ENCODE measurements around the gene PPP3CB. TPM values are rescaled to one million over a fixed set of nuclear protein-coding genes. Genes with fewer than 3 reads are reported as not detected.

Gene PPP3CB
- total and polyA plus RNA-seq, 2 experiments from 2014 or later: 11.8 to 41.4 TPM

GRCh38 chr10:73486601-73487000 is 9.2 kb downstream of the PPP3CB start:
- no peak overlapping the region for H3K4me3 ChIP-seq
- no peak overlapping the region for H2AFZ ChIP-seq
- no peak overlapping the region for H3K27ac ChIP-seq
- WGBS (ENCODE audit: low lambda C conversion rate, missing lambda C conversion rate): 92% methylated on average over 4 of the region's 4 CpGs
- H3K9me2 ChIP-seq (replicated peaks; ENCODE audit: insufficient read depth): no peaks in the 10 kb centered on the region
- H3K4me1 ChIP-seq (ENCODE audit: insufficient read depth): no peaks in the 10 kb centered on the region
- no peaks in the 10 kb centered on the region for H3K36me3 ChIP-seq (replicated peaks; ENCODE audit: insufficient read depth, low read depth)
- DNase-seq (ENCODE audit: low spot score): no peak
- H3K79me2 ChIP-seq: peaks cover 90% of the 10 kb centered on the region
- no peaks in the 10 kb centered on the region for H3K27me3 ChIP-seq
- TF ChIP-seq CTCF (IDR thresholded peaks at IDR 0.05; ENCODE audit: poor library complexity) (no peak), EZH2phosphoT487 (IDR thresholded peaks at IDR 0.05; ENCODE audit: low read depth, severe bottlenecking, unreplicated experiment) (no peak), EZH2 (IDR thresholded peaks at IDR 0.05; ENCODE audit: borderline replicate concordance) (no peak)
- H3K9me3 ChIP-seq (ENCODE audit: low read depth): no peaks in the 10 kb centered on the region
- H3K4me2 ChIP-seq: no peak overlapping the region
- H4K20me1 ChIP-seq (ENCODE audit: insufficient read depth, poor library complexity, severe bottlenecking): peaks cover 5% of the 10 kb centered on the region

- Histone ChIP-seq H3K79me2 (peaks cover 90% of the 10 kb centered on the region), H4K20me1 (ENCODE audit: insufficient read depth, poor library complexity, severe bottlenecking) (peaks cover 5% of the 10 kb centered on the region)
These were observed 10.5 kb downstream of the PPP3CB start for GRCh38 chr10:73485320-73485719.

GRCh38 chr10:73480158-73480557 is 15.7 kb downstream of the PPP3CB start:
- H3K27me3 ChIP-seq: no peaks in the 10 kb centered on the region
- no peak overlapping the region for H3K4me2 ChIP-seq
- H2AFZ ChIP-seq: no peak overlapping the region
- peaks cover 42% of the 10 kb centered on the region for H3K79me2 ChIP-seq
- no peaks in the 10 kb centered on the region for H3K36me3 ChIP-seq (replicated peaks; ENCODE audit: insufficient read depth, low read depth)
- H3K27ac ChIP-seq: no peak overlapping the region
- 89% methylated on average over 7 of the region's 7 CpGs for WGBS (ENCODE audit: low lambda C conversion rate, missing lambda C conversion rate)
- H3K9me2 ChIP-seq (replicated peaks; ENCODE audit: insufficient read depth): no peaks in the 10 kb centered on the region
- TF ChIP-seq EZH2 (IDR thresholded peaks at IDR 0.05; ENCODE audit: borderline replicate concordance) (no peak), CTCF (IDR thresholded peaks at IDR 0.05; ENCODE audit: poor library complexity) (no peak), EZH2phosphoT487 (IDR thresholded peaks at IDR 0.05; ENCODE audit: low read depth, severe bottlenecking, unreplicated experiment) (no peak)
- no peak overlapping the region for H3K4me3 ChIP-seq
- H4K20me1 ChIP-seq (ENCODE audit: insufficient read depth, poor library complexity, severe bottlenecking): no peaks in the 10 kb centered on the region
- no peaks in the 10 kb centered on the region for H3K9me3 ChIP-seq (ENCODE audit: low read depth)
- no peaks in the 10 kb centered on the region for H3K4me1 ChIP-seq (ENCODE audit: insufficient read depth)
- DNase-seq (ENCODE audit: low spot score): no peak

More at GRCh38 chr10:73485320-73485719, 10.5 kb downstream of the PPP3CB start:
- 86% methylated on average over 1 of the region's 1 CpG for WGBS (ENCODE audit: low lambda C conversion rate, missing lambda C conversion rate)
- TF ChIP-seq EZH2 (IDR thresholded peaks at IDR 0.05; ENCODE audit: borderline replicate concordance) (no peak), CTCF (IDR thresholded peaks at IDR 0.05; ENCODE audit: poor library complexity) (no peak), EZH2phosphoT487 (IDR thresholded peaks at IDR 0.05; ENCODE audit: low read depth, severe bottlenecking, unreplicated experiment) (no peak)
- Histone ChIP-seq H3K27me3 (no peaks in the 10 kb centered on the region), H3K4me2 (no peak overlapping the region), H3K4me3 (no peak overlapping the region), H3K4me1 (ENCODE audit: insufficient read depth) (no peaks in the 10 kb centered on the region), H2AFZ (no peak overlapping the region), H3K36me3 (replicated peaks; ENCODE audit: insufficient read depth, low read depth) (no peaks in the 10 kb centered on the region), H3K27ac (no peak overlapping the region), H3K9me3 (ENCODE audit: low read depth) (no peaks in the 10 kb centered on the region), H3K9me2 (replicated peaks; ENCODE audit: insufficient read depth) (no peaks in the 10 kb centered on the region)
- no peak for DNase-seq (ENCODE audit: low spot score)

- Histone ChIP-seq H3K9me2 (replicated peaks; ENCODE audit: insufficient read depth) (no peaks in the 10 kb centered on the region), H3K36me3 (replicated peaks; ENCODE audit: insufficient read depth, low read depth) (no peaks in the 10 kb centered on the region), H3K4me1 (ENCODE audit: insufficient read depth) (no peaks in the 10 kb centered on the region), H3K4me2 (no peak overlapping the region), H4K20me1 (ENCODE audit: insufficient read depth, poor library complexity, severe bottlenecking) (no peaks in the 10 kb centered on the region), H3K79me2 (peaks cover 27% of the 10 kb centered on the region), H3K4me3 (no peak overlapping the region), H3K27ac (no peak overlapping the region), H3K9me3 (ENCODE audit: low read depth) (no peaks in the 10 kb centered on the region), H2AFZ (no peak overlapping the region), H3K27me3 (no peaks in the 10 kb centered on the region)
- DNase-seq (ENCODE audit: low spot score): no peak
- TF ChIP-seq EZH2 (IDR thresholded peaks at IDR 0.05; ENCODE audit: borderline replicate concordance): no peak
- TF ChIP-seq CTCF (IDR thresholded peaks at IDR 0.05; ENCODE audit: poor library complexity): no peak
- TF ChIP-seq EZH2phosphoT487 (IDR thresholded peaks at IDR 0.05; ENCODE audit: low read depth, severe bottlenecking, unreplicated experiment): no peak
- WGBS (ENCODE audit: low lambda C conversion rate, missing lambda C conversion rate): 93% methylated on average over 3 of the region's 3 CpGs
These were observed 17.2 kb downstream of the PPP3CB start for GRCh38 chr10:73478636-73479035.
